Suppressor macrophage treated with lipopolysaccharide for 1 hour (primary cell): ENCODE results near the gene CHST13.

Source experiments
- DNase-seq, 3 donors: peaks; one replicate each; pipeline ENCODE4 v3.0.0-alpha.2; 2020 to 2022

Gene CHST13

DNA sequence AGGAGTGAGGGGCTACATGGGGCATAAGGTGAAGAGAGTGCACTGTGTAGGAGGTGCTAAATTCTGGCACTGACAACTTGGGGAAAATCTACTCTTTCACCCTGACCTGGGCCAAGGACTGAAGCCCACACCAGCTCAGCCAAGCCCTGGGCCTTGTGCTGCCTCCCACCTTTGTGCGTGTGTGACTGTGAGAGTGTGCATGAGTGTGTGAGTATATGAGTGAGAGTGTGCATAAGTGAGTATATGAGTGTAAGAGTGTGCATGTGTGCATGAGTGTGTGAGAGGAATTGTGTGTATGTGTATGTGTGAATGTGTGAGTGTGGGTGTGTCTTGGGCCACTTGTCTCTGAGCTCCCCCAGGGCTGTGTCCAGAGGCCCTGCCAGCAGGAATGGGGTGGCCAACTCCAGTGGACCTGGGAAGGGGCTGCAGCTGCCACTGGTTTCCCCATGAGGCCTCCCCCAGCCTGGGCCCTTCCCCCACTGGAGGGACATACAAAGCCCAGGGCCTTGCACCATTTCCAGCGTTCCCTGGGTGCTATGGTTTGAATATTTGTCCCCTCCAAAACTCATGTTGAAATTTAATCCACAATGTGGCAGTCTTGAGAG lies 19.6 kb downstream of the CHST13 start:
- no peak for DNase-seq

DNA sequence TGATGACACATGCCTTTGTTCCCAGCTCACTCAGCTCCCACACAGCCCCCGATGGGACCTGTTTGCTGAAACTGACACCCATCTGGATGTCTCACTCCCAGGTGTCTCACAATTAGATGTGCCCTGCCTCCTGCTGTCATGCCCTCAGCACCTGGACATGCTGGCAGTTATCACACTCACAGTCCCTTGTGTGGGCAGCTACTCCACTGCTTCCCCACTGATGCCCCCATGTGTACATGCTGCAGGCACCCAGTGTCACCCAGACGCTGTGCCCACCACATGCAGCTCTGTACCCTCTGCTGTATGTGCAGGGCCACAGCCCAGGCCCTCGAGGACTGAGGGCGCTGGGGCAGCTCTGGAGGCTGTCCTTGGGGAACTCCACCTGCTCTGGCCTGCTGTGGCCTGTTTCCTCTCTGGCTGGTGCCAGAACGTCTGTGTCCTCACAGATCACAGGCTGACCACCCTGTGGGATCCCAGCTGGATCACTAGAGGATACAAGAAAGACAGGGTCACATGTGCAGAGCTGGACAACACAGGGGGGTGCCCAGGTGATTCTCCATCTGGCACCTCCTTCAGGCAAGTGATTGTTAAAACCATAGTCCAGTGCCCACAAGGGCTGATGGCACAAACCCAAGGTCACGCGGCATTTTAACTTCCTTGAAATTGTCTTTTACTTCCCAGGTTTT lies 20.8 kb downstream of the CHST13 start:
- DNase-seq: no peak

DNA sequence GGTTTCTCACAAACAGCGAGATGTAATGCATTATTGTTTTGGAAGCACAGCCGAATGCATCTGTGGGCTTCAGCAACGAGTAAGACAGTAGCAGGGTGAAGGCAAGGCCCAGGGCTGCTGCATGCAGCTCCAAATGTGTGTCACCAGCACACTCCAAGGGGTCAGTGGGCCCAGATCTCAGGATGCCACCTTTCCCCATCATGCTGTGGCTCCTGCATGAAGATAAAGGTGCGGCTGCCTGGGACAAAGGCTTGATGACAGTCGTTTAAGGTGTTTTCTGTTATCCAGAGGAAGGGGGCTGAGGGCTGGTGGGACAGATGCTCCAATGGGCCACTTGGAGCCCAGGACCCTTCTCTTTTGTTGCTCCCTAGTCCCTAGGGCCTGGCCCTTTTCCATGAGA lies 21.6 kb downstream of the CHST13 start:
- DNase-seq: no peak

DNA sequence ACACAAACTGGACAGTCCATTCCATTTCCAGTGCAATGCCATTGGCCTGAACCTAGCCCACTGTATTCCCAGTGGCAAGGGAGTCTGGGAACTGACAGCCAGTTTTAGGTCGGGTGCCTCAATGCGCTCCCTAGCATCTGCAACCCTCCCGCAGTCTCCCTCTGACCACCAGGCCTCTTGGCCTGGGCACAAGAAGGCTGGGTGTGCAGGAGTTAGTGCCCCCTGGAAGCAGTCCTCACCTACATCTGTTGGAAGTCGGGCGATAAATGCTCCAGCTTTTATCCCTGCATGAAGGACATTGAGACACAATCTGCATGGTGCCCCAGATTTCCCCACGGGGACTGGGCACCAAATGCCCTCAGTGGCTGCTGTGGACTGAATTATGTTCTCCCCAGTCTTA lies 22.1 kb downstream of the CHST13 start:
- DNase-seq: no peak

DNA sequence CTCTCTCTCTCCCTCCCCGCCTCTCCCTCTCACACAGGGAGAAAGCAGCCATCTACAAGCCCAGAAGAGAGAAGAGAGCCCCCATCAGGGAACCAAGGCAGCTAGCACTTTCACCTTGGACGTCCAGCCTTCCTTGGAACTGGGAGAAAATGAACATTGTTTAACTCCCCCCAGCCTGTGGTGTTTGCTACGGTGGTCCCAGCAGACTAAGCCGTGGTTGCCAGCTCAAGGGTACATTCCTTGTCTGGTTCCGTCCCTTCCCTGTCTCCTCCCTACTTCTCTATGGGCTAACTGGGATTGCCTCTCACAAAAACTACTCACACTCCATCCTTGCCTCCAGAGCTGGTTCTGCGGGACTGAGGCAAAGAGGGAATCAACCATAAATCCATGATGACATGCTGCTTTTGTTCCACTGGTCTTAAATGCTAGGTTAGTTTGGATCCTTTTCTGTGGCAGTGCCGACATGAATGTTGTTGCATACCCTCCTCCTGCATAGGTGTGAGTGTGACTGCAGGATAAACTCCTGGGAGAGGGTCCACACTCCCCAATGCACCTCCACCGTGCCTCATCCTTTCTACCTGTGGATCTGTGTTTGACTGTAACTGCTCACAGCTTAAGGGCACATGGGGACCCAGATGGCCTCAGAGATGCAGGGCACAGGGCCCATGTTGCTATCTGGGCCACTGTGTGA lies 22.7 kb downstream of the CHST13 start:
- no peak for DNase-seq

DNA sequence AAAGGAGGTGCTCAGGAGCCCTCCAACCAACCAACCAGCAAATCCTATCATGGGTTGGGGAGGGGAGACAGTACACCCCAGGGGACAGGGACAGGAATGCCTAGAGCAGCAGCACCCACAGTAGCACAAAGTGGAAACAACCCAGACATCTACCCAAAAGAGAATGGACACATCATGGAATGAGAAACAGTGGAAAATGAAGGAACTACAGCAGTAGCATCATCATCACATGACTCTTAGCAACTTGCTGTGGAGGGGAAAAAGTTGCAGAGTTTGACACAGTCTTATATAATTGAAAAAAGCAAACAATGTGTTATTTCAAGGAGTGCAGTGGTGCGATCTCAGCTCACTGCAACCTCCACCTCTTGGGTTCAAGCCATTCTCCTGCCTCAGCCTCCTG lies 23.8 kb downstream of the CHST13 start:
- peak; percentile 76 to 88 (median 82) for DNase-seq

DNA sequence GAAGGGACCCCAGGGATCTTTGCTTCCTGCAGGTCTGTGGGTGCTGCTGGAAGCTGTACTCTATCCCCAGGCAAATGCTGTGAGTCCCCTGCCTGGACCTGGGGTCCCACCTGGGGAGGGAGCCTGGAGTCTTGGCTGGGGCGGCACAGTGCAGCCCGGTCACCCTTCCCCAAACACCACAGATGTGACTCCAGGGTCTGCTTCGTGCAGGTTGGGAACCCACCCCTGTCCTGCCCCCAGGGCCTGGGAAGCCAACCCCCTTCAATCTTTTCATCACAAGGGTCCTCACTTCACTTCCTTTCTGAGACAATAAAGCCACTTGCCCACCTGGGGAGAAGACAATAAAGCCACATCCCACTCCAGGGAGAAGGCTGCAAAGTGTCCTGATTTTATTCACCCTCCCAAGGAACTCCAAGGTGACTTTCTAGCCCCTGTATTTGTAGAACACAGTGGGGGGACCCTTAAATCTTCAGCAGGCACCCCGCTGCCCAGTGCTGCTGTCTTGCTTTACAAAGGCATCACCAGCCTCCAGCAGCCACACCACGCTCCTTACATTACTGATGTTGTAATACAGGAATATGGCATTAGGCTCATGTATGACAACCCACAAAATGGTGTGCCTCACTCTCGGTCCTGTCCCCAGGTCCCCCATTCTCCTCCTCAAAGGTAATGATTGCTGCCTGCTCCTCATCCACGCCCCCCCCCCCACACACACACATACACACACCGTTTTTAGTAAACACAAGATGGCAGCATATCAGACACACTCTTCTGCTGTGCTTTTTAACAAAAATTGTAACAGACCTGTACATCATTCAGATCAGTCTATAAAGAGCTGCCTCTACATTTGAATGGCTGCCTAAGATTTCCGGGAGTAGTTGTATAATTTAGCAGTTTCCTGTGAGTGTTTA lies 24.9 kb downstream of the CHST13 start:
- no peak for DNase-seq

DNA sequence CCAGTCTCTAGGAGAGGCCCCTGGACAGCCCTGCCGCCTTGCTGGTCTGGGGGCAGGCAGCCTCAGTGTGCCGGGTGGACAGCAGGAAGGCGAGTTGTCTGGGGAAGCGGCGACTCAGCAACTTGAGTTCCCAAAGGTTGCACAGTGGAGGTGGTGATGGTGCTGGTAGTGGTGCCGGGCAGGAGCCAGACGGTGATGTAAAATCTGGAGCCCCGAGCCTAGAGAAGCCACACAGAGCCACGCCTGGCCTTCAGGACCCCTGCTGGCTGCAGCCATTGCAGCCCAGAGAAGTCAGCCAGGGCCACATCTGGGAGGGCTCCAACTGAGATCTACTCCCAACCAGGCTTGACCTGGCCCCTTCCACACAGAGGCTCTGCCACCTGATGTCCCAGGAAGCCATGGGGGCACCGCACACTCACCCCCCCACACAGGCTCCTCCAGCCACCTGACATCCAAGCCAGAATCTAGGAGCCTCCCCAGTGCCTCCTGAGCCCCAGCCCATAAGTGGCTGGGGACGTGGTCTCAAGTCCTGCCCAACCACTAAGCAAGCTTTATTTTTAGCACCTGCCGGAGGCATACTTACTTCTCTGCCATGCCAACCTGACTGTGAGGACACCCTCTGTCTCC lies 26.0 kb downstream of the CHST13 start:
- no peak for DNase-seq

DNA sequence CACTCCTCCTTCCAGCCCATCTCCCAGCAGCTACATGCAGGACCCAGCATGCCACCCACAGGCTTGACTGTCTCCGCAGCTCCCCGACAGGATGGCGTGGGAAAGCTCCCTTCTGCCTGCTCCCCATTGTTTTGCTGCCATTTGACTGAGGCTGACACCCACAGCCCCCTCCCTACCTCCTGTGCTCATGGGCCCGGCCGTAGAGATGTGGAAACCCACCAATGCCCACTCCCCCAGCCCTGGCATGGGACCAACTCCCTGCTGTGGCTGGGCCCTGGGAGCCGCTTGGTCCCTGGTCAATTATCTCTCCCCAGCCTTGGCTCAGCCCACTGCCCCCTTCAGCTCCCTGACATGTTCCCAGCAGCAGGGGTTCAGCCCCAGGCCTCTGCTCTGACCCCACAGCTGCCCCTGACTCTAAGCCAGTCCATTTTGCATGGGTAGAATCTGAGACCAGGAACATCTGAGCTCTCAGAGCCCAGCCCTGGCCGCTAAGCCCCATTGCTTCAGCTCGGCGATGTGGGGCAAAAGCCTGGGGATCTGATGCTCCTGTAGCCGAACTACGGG lies 26.6 kb downstream of the CHST13 start:
- no peak for DNase-seq

DNA sequence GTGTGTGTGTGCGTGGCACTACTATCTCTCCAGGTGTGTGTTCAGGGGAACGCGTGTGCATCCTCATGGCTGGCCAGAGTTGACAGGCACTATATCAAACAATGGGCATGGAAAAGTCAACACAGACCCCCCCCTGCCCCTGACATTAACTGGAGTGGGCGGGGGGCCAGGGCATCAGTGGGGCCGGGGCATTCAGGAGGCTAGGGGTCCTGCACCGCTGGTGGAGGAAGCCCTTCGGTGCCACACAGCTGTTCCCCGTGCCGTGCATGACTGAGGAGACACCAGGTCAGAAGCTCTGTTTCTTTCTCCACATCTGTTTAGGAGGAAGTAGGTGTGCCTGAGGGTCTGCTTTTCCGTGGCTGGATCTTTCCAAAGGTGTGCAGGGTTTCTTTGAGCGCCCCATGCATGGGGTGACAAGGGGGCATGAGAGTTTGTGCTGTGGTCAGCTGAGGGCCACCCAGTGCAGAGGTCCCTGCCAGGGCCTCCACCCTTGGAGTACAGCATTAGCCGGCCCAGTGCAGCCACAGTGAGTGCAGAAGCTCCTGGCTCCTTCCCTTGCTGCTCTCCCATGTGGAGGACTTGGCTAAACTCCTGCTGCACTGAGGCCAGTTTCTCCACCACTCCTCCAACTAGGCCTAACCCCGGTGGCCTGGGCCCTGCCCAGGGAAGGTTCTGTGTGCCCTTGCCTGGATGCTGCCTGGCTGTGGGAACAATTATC lies 27.3 kb downstream of the CHST13 start:
- DNase-seq: no peak

DNA sequence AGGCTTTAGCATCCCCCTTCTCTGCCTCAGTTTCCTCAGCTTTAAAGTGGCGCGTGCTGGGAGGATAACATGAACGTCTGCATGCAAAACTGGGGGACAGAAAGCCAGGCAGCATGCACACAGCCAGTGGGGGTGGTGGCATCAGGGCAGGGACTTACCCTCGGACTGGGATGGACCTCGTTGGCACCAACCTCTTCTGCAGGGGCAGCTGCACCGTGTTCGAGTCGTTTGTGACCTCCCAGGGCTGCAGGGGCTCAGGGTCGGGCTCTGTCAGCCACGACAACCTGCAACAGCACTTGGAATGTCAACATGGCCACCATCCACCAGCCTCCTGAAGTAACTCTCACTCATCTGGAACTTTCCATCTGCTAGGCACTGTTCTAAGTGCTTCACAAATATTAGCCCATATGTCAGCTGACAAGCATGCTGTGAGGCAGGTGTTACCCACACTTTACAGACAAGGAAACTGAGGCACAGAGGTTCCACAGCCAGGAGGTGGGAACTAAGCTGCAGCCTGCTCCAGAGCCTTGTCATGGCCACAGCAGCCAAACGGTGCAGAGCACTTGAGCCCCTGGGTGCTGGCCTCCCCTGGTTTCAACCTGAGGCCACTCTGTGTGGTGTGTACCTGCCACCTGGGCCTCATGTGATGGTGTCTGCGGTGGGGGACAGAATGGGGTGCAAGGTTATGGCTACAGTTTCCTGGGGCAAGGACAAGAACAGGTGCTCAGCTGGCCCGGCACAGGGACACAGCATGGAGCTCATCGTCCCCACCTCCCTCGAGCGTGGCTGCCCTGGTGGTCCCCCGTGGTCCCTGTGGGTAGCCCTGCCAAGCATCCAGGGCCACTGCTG lies 28.1 kb downstream of the CHST13 start:
- DNase-seq: no peak

DNA sequence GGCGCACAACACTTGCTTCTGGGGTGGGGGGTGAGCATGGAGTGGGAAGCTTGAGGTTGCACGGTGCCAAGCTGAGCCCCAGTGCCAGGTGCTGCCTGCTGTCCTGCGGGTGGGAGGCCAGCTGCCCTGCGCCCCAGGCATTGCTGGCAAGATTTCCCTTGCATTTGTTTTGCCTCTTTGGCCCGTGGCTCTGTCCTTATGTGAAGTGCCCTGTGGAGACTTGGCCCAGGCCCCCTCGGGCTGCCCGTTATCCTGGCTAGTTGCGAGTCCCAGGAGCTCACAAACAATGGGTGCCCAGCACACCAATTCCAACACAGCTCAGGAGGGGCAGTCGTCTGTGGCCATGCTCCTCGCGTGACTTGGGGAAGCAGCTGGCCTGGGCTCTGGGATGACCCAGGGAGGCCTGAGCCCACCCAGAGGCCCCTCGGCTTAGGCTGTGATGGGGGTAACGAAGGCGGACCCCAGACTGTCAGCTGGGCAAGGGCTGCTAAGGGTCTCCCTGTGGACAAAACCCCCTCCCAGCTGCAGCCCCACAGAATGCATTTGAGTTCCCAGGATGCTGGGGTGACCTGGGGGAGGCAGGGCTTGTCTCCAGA lies 28.8 kb downstream of the CHST13 start:
- DNase-seq: no peak

DNA sequence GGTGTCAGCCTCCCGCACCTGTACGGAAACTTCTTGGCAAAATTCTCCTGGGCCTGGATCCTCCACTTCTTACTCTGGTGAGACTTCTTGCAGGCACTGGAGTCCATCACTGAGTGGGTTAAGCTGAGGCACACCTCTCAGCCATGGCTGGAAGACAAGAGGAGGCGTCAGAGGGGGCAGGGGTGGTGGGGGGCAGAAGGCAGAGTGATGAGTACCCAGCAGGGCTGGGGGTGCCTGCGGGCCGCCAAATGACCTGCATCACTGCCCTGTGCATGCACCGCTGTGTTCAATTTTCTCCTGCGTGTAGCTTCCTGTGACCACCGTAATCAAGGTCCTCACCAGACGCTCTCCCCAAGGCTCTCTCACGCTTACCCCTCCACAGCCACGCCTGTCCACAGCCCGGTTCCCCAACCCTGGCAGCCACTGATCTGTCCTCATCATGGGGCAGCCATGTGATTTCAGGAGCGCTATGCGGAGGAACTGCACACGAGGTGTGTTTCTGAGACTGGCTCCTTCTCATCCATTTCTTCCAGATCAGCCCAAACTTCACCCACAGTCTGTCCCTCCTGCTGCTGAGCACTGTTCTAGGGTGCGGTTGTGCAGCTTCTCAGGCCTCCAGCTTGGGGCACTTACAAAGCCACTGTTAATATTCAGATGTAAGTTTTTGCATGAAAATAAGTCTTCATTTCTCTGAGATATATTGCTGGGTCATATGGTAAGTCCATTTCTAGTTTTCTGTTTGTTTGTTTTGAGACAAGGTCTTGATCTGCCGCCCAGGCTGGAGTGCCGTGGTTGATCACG lies 29.5 kb downstream of the CHST13 start:
- no peak for DNase-seq

DNA sequence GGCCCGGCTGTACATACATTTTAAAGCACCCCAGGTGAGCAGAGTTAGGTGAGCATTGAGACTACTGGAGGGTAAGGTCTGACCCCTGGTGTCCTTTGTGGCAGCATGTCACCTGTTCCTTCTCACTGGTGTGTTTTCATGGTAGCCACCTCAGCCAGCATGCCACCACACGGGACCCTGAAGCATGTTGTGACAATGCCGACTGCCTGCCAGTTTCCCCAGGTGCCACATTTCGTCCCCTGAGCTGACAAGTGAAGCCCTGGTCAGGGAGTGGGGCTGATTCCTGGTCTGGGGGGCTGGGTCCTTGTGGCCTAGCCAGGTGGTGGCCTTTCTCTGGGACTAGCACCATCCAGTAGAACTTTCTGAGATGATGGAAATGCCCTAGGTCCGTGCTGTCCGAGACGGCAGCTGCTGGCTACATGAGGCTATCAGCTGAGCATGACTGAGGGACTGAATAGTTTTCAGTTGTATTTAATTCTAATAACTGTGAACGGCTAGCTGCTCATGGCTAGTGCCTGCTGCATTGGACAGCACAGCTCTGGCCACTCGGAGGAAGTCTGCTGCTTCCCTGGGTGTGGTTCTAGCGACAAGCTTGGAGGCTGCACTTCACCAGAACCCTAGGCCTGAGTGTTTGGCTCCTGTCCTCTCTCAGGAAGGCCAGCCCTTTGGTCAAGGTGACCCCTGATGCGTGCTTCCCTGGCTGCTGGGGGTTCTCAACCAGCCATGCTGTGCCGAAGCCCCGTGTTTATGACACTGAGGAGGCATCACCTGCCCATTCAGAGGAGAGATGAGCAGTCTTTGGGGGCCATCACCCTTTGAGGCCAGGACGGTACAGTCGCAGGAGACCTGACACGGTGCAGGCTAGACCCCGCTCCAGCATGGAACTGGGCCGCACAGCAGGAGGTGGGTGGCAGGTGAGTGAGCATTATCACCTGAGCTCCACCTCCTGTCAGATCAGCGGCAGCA lies 30.9 kb downstream of the CHST13 start:
- DNase-seq: no peak

DNA sequence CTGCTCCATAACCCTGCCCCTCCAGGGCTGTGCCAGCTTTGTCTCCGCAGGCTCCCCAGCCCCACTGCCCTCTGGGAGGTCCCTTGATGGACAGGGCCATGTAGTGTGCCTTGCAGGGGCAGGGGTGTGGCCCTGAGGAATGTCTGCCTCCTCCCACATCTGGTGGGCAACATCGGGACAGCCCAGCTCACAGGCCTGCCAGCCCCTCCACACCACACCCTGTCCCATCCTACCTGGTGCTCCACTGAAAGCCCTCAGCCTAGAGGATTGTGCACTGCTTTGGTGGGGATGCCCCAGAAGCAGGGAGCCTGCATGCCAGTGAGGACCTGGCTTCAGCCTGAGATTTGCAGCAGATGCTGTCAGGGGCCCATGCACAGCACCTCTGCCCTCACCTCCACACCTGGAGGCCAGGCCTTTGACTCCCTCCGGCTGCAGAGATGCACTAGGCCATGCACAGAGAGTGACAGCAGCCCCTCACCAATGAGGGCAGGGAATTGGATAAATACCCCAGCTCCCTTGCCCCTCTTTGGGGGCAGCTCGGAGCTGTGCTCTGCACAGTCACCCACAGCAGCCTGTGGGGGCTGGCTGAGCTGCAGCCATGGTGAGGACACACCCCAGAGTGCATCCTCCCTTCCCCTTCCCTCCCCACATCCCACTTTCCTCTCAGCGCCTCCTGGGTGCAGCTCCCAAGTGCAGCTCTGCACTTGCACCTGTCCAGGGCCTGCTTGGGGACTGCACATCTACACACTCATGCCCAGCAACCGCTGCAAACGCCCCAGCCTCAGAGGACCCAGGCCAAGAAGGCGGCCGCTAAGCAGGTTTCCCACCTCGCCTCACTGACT lies 32.1 kb downstream of the CHST13 start:
- DNase-seq: no peak

DNA sequence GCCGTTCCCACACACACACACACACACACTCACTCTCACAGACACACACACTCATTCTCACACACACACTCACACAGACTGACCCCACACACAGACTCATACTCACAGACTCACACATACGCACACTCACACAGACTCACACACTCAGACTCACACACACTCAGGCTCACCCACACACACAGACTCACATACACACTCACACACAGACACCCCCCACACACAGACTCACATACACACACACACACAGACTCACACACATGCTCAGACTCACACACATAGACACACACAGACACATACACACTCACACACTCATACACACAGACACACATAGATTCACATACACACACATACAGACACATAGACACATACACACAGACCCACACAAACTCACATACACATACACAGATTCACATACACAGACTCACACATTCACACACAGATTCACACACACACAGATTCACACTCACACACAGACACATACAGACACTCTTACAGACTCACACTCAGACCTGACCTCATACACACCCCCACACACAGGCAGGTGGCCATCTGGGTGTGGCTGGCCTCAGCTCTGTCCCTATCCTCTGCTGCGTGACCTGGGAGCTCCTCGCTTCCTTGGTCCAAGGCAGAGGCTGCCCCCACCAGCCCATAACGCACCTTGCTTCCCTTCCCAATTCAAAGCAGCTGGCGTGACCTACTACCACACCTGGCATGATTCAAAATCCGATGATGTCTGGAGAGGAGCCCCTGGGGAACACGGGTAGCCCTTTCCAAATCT lies 32.9 kb downstream of the CHST13 start:
- no peak for DNase-seq

DNA sequence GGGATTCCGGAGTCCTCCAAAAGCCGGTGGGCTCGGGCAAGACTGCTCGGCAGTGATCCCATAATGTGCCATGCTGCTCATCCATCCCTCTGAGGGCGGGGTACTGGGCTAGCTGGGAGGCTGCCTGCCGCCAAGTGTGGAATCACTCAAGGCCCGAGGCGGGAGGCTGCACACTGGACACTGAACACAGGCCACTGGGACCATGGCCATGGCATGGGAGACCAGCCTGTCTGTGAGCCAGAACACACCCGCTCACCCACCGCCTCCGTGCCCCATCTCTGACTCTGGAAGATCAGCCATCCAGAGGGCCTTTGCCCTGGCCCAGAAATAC lies 33.4 kb downstream of the CHST13 start:
- DNase-seq: no peak
